Esophagus muscularis mucosa (tissue), 4 donors: ENCODE data around the gene MYO9B. TPM values are rescaled to one million over a fixed set of nuclear protein-coding genes. Genes with fewer than 3 reads are reported as not detected.

Experiments
- DNase-seq: peaks from one replicate; pipeline ENCODE4 v3.0.0-alpha.2; 2017; ENCODE audit errors: extremely low spot score
- H3K27ac ChIP-seq, 4 donors: fragments of 200-600 bp; sonication (generic); replicated peaks in 1 of 4; 1 replicate in 3 of 4; 2 replicates in 1 of 4; pipeline ENCODE4 v1.5.1; 2016 to 2019; ENCODE audit warnings: mild to moderate bottlenecking in 1 of 4
- H3K27me3 ChIP-seq, 4 donors: fragments of 200-600 bp; sonication (generic); one replicate each; pipeline versions ENCODE4 v1.5.1 to v1.6.0; 2016 to 2019
- H3K36me3 ChIP-seq, 4 donors: fragments of 200-600 bp; sonication (generic); one replicate each; pipeline ENCODE4 v1.5.1; 2016 to 2019
- H3K4me1 ChIP-seq, 4 donors: fragments of 200-600 bp; sonication (generic); one replicate each; pipeline ENCODE4 v1.5.1; 2016 to 2019
- H3K4me3 ChIP-seq, 4 donors: fragments of 200-600 bp; sonication (generic); 1 replicate in 2 of 4; 2 replicates in 2 of 4; pipeline ENCODE4 v1.5.1; 2016 to 2019; ENCODE audit warnings: mild to moderate bottlenecking in 4 of 4, moderate library complexity in 1 of 4
- H3K9me3 ChIP-seq, 4 donors: fragments of 200-600 bp; sonication (generic); 1 replicate in 3 of 4; 2 replicates in 1 of 4; pipeline ENCODE4 v1.5.1; 2016 to 2019
- CTCF ChIP-seq, 3 experiments: fragments of 200-600 bp in 2 of 3; fragments of 450-650 bp in 1 of 3; sonication (generic) in 2 of 3; IDR thresholded peaks; one replicate each; pipeline ENCODE4 v1.5.1; 2017 to 2019; ENCODE audit warnings: antibody characterized with exemption in 3 of 3, mild to moderate bottlenecking in 2 of 3, moderate library complexity in 1 of 3
- EP300 ChIP-seq: sonication (generic); formaldehyde crosslinking; IDR thresholded peaks from one replicate; pipeline ENCODE4 v1.6.1; 2017; ENCODE audit warnings: antibody characterized with exemption
- POLR2A ChIP-seq: fragments of 450-650 bp; IDR thresholded peaks from one replicate; pipeline ENCODE4 v1.6.1; 2017; ENCODE audit warnings: antibody characterized with exemption, moderate library complexity, mild to moderate bottlenecking, low read depth
- POLR2AphosphoS5 ChIP-seq, 2 donors: sonication (generic); formaldehyde crosslinking; IDR thresholded peaks; one replicate each; pipeline ENCODE4 v1.6.1; 2017; ENCODE audit warnings: antibody characterized with exemption in 2 of 2
- WGBS: methylation state at CpG from one replicate; pipeline ENCODE4 v1.1.5; 2018; 5-methylcytosine and 5-hydroxymethylcytosine counted together
- intact Hi-C: fragments of 100-400 bp; cut with DNase I; formaldehyde crosslinking; loops from one replicate; pipeline ENCODE4 v1.15.1; 2023
- total RNA-seq, 4 donors: library from RNA; depleted of rRNA; stranded (reverse); fragments of >200 nt; gene quantifications; one replicate each; pipeline versions ENCODE4 v1.1.0 to v1.2.1, GENCODE V29; 2016

The MYO9B gene
- total RNA-seq, 4 donors from 2014 or later = 52.6 to 73.3 (median 57.7) TPM

GRCh38 chr19:17259934-17260333, 184.4 kb downstream of the MYO9B start:
- H3K9me3 ChIP-seq = peaks cover 0 to 10% (median 2%) of the 10 kb centered on the region in 4 donors
- H3K36me3 ChIP-seq = peaks cover 0 to 42% (median 3%) of the 10 kb centered on the region in 4 donors
- no peak overlapping the region for H3K4me3 ChIP-seq
- no peaks in the 10 kb centered on the region for H3K27me3 ChIP-seq
- TF ChIP-seq EP300 = no peak
- no peak for TF ChIP-seq CTCF (IDR thresholded peaks at IDR 0.05)
- no peak for TF ChIP-seq POLR2A
- TF ChIP-seq POLR2AphosphoS5 (IDR thresholded peaks at IDR 0.05) = no peak
- WGBS = 50% methylated on average over 1 of the region's 1 CpG
- H3K4me1 ChIP-seq = no peaks in the 10 kb centered on the region
- no peak for DNase-seq
- no peak overlapping the region for H3K27ac ChIP-seq
- intact Hi-C loops = no loop called here

- no peaks in the 10 kb centered on the region for H3K27me3 ChIP-seq
- H3K4me3 ChIP-seq = no peak overlapping the region
- DNase-seq = no peak
- intact Hi-C loops = no loop called here
- 26% methylated on average over 15 of the region's 15 CpGs for WGBS
- H3K27ac ChIP-seq = no peak overlapping the region
- TF ChIP-seq CTCF (IDR thresholded peaks at IDR 0.05) (peak; percentile 82 to 96 (median 90)), EP300 (no peak), POLR2AphosphoS5 (IDR thresholded peaks at IDR 0.05) (peak in 1 of 2 donors; percentile 48)
- H3K4me1 ChIP-seq = no peaks in the 10 kb centered on the region
- peaks cover 0 to 10% (median 2%) of the 10 kb centered on the region in 4 donors for H3K9me3 ChIP-seq
- peaks cover 0 to 33% (median 3%) of the 10 kb centered on the region in 4 donors for H3K36me3 ChIP-seq
Measured at GRCh38 chr19:17260842-17261325, 185.3 kb downstream of the MYO9B start.

- H3K4me3 ChIP-seq = peak overlapping the region; percentile 12 to 55 (median 20)
- H3K27ac ChIP-seq = no peak overlapping the region
- H3K27me3 ChIP-seq = no peaks in the 10 kb centered on the region
- WGBS = 73% methylated on average over 14 of the region's 16 CpGs
- no peak for TF ChIP-seq EP300
- no peak for TF ChIP-seq POLR2AphosphoS5 (IDR thresholded peaks at IDR 0.05)
- TF ChIP-seq POLR2A = no peak
- no peak for TF ChIP-seq CTCF (IDR thresholded peaks at IDR 0.05)
- H3K9me3 ChIP-seq = peaks cover 0 to 10% (median 2%) of the 10 kb centered on the region in 4 donors
- DNase-seq = no peak
- H3K36me3 ChIP-seq = peaks cover 0 to 26% (median 3%) of the 10 kb centered on the region in 4 donors
- intact Hi-C loops = no loop called here
- H3K4me1 ChIP-seq = peaks cover under 1 to 3% (median under 1%) of the 10 kb centered on the region in 4 donors
Measured at GRCh38 chr19:17262557-17262956, 187.0 kb downstream of the MYO9B start.

Other genes starting within 250 kb of the MYO9B start
- gene SIN3B, start 246.4 kb upstream of the MYO9B start, total RNA-seq = 10 to 100 TPM; 25.3 to 53.9 (median 36.1) TPM
- gene F2RL3, start 186.8 kb upstream of the MYO9B start, total RNA-seq = 1 to 10 TPM; 2.5 to 6.5 (median 5.0) TPM
- gene CPAMD8, start 49.0 kb upstream of the MYO9B start, total RNA-seq = 10 to 100 TPM in 3 of 4 donors, 1 to 10 TPM in 1; 9.6 to 21.0 (median 13.0) TPM
- 1 to 10 TPM; 3.3 to 6.6 (median 4.6) TPM for gene HAUS8, start 325 bp upstream of the MYO9B start, total RNA-seq
- gene USE1, start 139.6 kb downstream of the MYO9B start, total RNA-seq = 10 to 100 TPM; 20.7 to 26.2 (median 21.3) TPM
- 10 to 100 TPM in 1 of 4 donors, 1 to 10 TPM in 3; 6.3 to 18.8 (median 7.8) TPM for gene OCEL1, start 150.4 kb downstream of the MYO9B start, total RNA-seq
- gene NR2F6, start 170.1 kb downstream of the MYO9B start, total RNA-seq = 10 to 100 TPM; 38.6 to 88.0 (median 61.2) TPM
- gene USHBP1, start 189.0 kb downstream of the MYO9B start, total RNA-seq = 10 to 100 TPM in 1 of 4 donors, 1 to 10 TPM in 3; 2.2 to 12.0 (median 6.3) TPM
- 10 to 100 TPM; 72.2 to 92.3 (median 82.5) TPM for gene BABAM1, start 191.7 kb downstream of the MYO9B start, total RNA-seq
- 1 to 10 TPM in 2 of 4 donors, under 1 TPM in 2; under 0.01 to 3.0 (median 0.88) TPM for gene ANKLE1, start 206.1 kb downstream of the MYO9B start, total RNA-seq
- gene ABHD8, start 227.6 kb downstream of the MYO9B start, total RNA-seq = 10 to 100 TPM; 14.7 to 35.4 (median 28.1) TPM
- gene MRPL34, start 230.1 kb downstream of the MYO9B start, total RNA-seq = 100 to 1,000 TPM; 131 to 173 (median 147) TPM
- 10 to 100 TPM; 12.0 to 25.4 (median 20.9) TPM for gene DDA1, start 233.8 kb downstream of the MYO9B start, total RNA-seq